Measurements from ENCODE around the gene FTH1. TPM values are rescaled to one million over a fixed set of nuclear protein-coding genes. Genes with fewer than 3 reads are reported as not detected.
"Not testable (repeated sequence)": the region's sequence is repeated elsewhere in the genome, so short reads cannot be mapped to it uniquely, and the experiment has no call there.

Gene FTH1
- total RNA-seq: 1,000 to 10,000 TPM; 1,006 to 1,113 TPM

GRCh38 chr11:61967116-61967923, at the start of gene FTH1:
Gene FTH1, minus strand, starts transcription at chr11:61967634. Its CDS starts 209 bp downstream, at chr11:61967425.
- Mint-ChIP-seq H3K9me3 (no peaks in the 10 kb centered on the region), H3K36me3 (peaks cover 34 to 38% of the 10 kb centered on the region in 2 donors), H3K27ac (peak within 1 kb of the TSS; percentile 91 to 93)
- ATAC-seq (peak; percentile 82 to 86), DNase-seq (ENCODE audit: low spot score in 2 of 2) (peak; percentile 91 to 94)

GRCh38 chr11:62015615-62016014, 48.2 kb upstream of the FTH1 start:
- ATAC-seq (no peak), DNase-seq (ENCODE audit: low spot score in 2 of 2) (no peak)
- H3K27ac Mint-ChIP-seq: no peak overlapping the region
- no peaks in the 10 kb centered on the region for H3K9me3 Mint-ChIP-seq
- H3K36me3 Mint-ChIP-seq: peaks cover 0 to under 1% of the 10 kb centered on the region in 2 donors

GRCh38 chr11:62013537-62014476, 46.4 kb upstream of the FTH1 start:
- Mint-ChIP-seq H3K27ac (peak overlapping the region in 1 of 2 donors; percentile 29), H3K9me3 (no peaks in the 10 kb centered on the region), H3K36me3 (no peaks in the 10 kb centered on the region)
- ATAC-seq (no peak), DNase-seq (ENCODE audit: low spot score in 2 of 2) (no peak)

DNA sequence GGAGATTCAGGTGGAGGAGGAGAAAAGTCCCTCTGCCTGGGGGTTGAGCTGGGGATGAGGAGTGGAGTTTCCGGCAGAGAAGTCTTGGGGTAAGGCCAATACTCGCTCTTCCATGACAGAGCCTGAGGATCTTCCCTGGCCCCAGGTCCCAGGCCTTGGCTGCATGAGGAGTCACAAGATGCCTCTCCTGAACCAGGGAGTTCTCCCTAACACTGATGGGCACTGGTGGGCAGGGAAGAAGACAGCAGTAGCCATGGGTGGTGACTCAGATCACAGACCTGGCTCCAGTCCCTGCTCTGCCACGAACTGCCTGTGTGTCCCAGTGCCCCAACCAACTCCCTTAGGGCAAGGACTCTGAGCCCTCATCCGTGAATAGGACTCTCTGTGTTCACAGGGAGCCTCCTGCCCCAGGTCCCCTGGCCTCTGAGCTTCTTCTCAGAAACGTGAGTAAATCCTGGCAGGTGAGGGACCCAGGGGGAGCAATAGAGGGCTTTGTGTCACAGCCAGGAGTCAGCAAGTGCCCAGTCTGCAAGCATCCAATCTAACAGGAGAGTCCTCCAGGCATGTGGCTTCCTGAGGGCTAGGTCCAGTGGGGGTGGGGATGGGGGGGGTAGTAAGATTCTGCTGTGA, 45.5 kb upstream of the FTH1 start:
- ATAC-seq (no peak), DNase-seq (ENCODE audit: low spot score in 2 of 2) (no peak)
- H3K27ac Mint-ChIP-seq: no peak overlapping the region
- H3K9me3 Mint-ChIP-seq: no peaks in the 10 kb centered on the region
- no peaks in the 10 kb centered on the region for H3K36me3 Mint-ChIP-seq

DNA sequence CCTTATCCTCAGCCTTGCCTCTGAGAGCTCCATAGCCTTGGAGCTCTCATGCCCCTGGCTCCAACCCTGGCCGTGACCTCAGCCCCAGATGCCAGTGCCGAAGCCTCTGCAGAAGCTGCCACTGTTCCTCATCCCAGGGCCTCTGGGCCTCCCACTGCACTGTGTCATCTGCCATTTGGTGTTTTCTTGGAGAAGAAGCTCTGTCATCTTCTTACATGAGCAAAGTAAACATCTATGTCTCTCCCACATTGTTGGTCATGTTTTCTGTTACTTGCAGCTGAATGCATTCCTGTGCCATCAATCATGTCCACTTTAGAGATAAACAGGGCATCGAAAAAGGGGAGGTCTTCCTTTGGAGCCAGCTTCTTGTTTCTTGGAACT, 45.0 kb upstream of the FTH1 start:
- no peaks in the 10 kb centered on the region for H3K9me3 Mint-ChIP-seq
- no peak for DNase-seq (ENCODE audit: low spot score in 2 of 2)
- ATAC-seq: no peak
- no peaks in the 10 kb centered on the region for H3K36me3 Mint-ChIP-seq
- peak overlapping the region in 1 of 2 donors; percentile 10 for H3K27ac Mint-ChIP-seq

DNA sequence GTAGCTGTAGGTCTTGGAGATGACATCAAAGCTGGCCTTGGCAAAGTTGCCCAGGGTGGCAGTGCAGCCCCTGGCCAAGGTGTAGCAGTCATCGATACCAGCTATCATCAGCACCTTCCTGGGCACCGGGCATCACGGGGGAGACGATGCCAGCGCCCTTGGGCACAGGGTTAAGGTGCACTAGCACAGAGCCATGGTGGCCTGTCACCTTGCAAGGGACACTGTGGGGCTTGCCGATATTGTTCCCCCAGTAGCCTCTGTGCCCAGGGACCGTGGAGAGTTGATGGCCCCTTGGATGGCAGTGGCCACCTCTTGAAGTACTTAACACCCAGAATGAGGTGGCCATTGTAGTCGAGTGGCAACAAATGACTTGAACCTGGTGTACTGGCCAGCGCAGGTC, 44.4 kb upstream of the FTH1 start:
- Mint-ChIP-seq H3K36me3 (no peaks in the 10 kb centered on the region), H3K27ac (no peak overlapping the region), H3K9me3 (no peaks in the 10 kb centered on the region)
- DNase-seq (ENCODE audit: low spot score in 2 of 2): no peak
- ATAC-seq: no peak

GRCh38 chr11:62010935-62011528, 43.6 kb upstream of the FTH1 start:
- DNase-seq (ENCODE audit: low spot score in 2 of 2) (no peak), ATAC-seq (no peak)
- H3K36me3 Mint-ChIP-seq: no peaks in the 10 kb centered on the region
- no peaks in the 10 kb centered on the region for H3K9me3 Mint-ChIP-seq
- H3K27ac Mint-ChIP-seq: no peak overlapping the region

DNA sequence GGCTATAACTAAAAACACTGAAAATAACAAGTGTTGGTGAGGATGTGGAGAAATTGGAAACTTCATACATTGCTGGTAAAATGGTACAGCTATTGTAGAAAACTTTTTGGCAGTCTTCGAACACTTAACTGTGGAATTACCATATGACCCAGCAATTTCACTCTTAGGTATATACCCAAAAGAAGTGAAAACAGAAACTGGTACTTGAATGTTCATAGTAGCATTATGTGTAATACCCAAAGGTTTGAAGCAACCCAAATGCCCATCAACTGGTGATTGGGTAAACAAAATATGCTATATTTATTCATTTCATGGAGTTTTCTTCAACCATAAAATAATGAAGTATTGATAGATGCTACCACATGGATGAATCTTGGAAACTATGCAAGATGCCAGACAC, 40.8 kb upstream of the FTH1 start:
- ATAC-seq (peak in 1 of 2 donors; percentile 79), DNase-seq (ENCODE audit: low spot score in 2 of 2) (no peak)
- Mint-ChIP-seq H3K36me3 (no peaks in the 10 kb centered on the region), H3K27ac (no peak overlapping the region), H3K9me3 (no peaks in the 10 kb centered on the region)

GRCh38 chr11:62004473-62004872, 37.0 kb upstream of the FTH1 start:
- Mint-ChIP-seq H3K27ac (no peak overlapping the region), H3K36me3 (peaks cover 2 to 3% of the 10 kb centered on the region in 2 donors), H3K9me3 (peaks cover under 1 to 2% of the 10 kb centered on the region in 2 donors)
- DNase-seq (ENCODE audit: low spot score in 2 of 2): peak in 1 of 2 donors; percentile 21
- ATAC-seq: peak in 1 of 2 donors; percentile 36

- H3K27ac Mint-ChIP-seq: peak overlapping the region in 1 of 2 donors; percentile 87
- ATAC-seq; DNase-seq (ENCODE audit: low spot score in 2 of 2); H3K9me3 Mint-ChIP-seq: not testable (repeated sequence)
- H3K36me3 Mint-ChIP-seq: peaks cover 9 to 18% of the 10 kb centered on the region in 2 donors
These were observed 34.8 kb upstream of the FTH1 start for GRCh38 chr11:62002283-62002682.

DNA sequence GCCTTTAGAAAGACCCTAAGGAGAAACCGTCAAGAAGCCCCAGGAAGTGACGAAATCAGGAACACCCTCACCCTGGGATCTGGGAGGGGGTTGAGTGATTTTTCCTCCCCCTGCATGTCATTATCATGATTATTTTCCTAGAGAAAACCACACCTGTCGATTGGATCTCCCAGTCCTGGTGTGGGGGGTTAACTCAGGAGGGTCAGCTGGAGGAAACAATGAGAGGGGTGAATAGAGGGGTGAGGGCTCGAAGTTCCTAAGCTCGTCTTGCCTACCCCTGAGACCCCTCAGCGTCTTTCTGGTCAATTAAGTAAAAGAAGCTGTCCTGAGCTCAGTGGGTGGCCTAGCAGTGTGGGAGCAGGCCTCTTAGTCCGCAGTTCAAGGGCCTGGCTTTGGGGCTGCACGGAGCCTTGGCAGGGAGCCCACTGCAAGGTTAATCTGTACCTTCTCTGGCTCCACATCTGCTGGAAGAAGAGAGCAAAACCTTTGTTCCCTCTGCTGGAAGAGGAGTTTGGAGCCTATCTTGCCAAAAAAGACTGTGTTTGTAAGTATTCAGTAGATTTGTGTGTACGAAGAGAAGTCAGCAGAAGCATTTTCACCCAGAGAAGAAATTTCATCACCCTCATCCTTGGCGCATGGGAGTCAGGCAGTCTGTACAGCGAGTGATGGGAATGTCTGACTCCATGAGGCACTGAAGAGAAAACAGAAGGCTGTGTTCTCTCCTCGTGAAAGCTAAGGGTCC, 34.2 kb upstream of the FTH1 start:
- ATAC-seq (no peak), DNase-seq (ENCODE audit: low spot score in 2 of 2) (peak in 1 of 2 donors; percentile 18)
- H3K9me3 Mint-ChIP-seq: peaks cover 7 to 9% of the 10 kb centered on the region in 2 donors
- peaks cover 9 to 18% of the 10 kb centered on the region in 2 donors for H3K36me3 Mint-ChIP-seq
- H3K27ac Mint-ChIP-seq: peak overlapping the region in 1 of 2 donors; percentile 87

GRCh38 chr11:62000539-62001446, 33.4 kb upstream of the FTH1 start:
- Mint-ChIP-seq H3K9me3 (peaks cover 7 to 9% of the 10 kb centered on the region in 2 donors), H3K36me3 (peaks cover 9 to 18% of the 10 kb centered on the region in 2 donors), H3K27ac (peak overlapping the region in 1 of 2 donors; percentile 87)
- DNase-seq (ENCODE audit: low spot score in 2 of 2): no peak
- ATAC-seq: no peak

- Mint-ChIP-seq H3K27ac (peak overlapping the region in 1 of 2 donors; percentile 93), H3K36me3 (peaks cover 9 to 18% of the 10 kb centered on the region in 2 donors), H3K9me3 (peaks cover 7 to 9% of the 10 kb centered on the region in 2 donors)
- DNase-seq (ENCODE audit: low spot score in 2 of 2): peak in 1 of 2 donors; percentile 21
- ATAC-seq: peak in 1 of 2 donors; percentile 69
These were observed 31.9 kb upstream of the FTH1 start for GRCh38 chr11:61999141-61999975.

DNA sequence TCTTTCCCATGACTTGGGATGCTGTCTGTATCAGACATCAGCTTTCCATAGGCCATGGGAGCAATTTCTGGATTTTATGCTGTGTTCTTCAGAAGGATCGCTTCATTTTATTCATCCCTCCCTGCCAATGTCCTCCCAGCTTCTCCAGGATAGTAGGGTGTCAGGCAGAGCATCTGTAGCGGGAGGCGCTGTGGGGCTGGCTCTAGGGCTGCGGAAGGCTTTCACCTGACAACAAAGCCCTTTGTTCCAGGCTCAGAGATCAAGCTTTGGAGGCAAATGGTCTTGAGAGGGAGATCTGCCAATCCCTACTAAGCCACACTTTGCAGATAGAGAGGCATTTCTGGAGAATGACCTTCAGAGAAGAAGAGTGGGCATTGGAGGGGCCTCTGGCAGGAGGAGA, 29.5 kb upstream of the FTH1 start:
- H3K9me3 Mint-ChIP-seq: peaks cover 12 to 13% of the 10 kb centered on the region in 2 donors
- peaks cover 9 to 18% of the 10 kb centered on the region in 2 donors for H3K36me3 Mint-ChIP-seq
- ATAC-seq: no peak
- no peak for DNase-seq (ENCODE audit: low spot score in 2 of 2)
- peak overlapping the region in 1 of 2 donors; percentile 64 for H3K27ac Mint-ChIP-seq

Measured in activated naive CD4-positive, alpha-beta T cell treated with anti-CD3 and anti-CD28 coated beads, Interleukin-2, amount 50 U/mL, for 72 hours (primary cell).